Measurements from ENCODE around the gene C2CD5. TPM values are rescaled to one million over a fixed set of nuclear protein-coding genes. Genes with fewer than 3 reads are reported as not detected.

Gene C2CD5
- total RNA-seq, 1 experiment from 2014 or later = 35.4 TPM

GRCh38 chr12:22569253-22569652 lies 24.9 kb upstream of the C2CD5 start:
- no peak overlapping the region for H3T11ph ChIP-seq (ENCODE audit: low read length)
- no peak overlapping the region for H3K23ac ChIP-seq (ENCODE audit: insufficient read length, low read depth, low read length)
- no peak overlapping the region for H3K4ac ChIP-seq (ENCODE audit: low read depth, low read length)
- no peaks in the 10 kb centered on the region for H3K79me1 ChIP-seq (ENCODE audit: insufficient read depth, low read depth, low read length, poor library complexity, severe bottlenecking)
- TF ChIP-seq, protein P1, sequence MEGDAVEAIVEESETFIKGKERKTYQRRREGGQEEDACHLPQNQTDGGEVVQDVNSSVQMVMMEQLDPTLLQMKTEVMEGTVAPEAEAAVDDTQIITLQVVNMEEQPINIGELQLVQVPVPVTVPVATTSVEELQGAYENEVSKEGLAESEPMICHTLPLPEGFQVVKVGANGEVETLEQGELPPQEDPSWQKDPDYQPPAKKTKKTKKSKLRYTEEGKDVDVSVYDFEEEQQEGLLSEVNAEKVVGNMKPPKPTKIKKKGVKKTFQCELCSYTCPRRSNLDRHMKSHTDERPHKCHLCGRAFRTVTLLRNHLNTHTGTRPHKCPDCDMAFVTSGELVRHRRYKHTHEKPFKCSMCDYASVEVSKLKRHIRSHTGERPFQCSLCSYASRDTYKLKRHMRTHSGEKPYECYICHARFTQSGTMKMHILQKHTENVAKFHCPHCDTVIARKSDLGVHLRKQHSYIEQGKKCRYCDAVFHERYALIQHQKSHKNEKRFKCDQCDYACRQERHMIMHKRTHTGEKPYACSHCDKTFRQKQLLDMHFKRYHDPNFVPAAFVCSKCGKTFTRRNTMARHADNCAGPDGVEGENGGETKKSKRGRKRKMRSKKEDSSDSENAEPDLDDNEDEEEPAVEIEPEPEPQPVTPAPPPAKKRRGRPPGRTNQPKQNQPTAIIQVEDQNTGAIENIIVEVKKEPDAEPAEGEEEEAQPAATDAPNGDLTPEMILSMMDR (conservative IDR thresholded peaks at IDR 0.05) = no peak
- no peak overlapping the region for H2AFZ ChIP-seq (ENCODE audit: low read length)
- H4K8ac ChIP-seq (replicated peaks; ENCODE audit: insufficient read length, low read depth, low read length) = no peak overlapping the region
- no peaks in the 10 kb centered on the region for H4K20me1 ChIP-seq (ENCODE audit: control insufficient read depth, insufficient read depth, insufficient read length)
- no peak overlapping the region for H2BK120ac ChIP-seq (ENCODE audit: low read depth, low read length, poor library complexity, severe bottlenecking)
- no peak overlapping the region for H3K56ac ChIP-seq (ENCODE audit: insufficient read length, low read depth, low read length)
- Mint-ChIP-seq H3K4me3 (no peak overlapping the region), H3K36me3 (ENCODE audit: insufficient read depth in 1 of 3, low read depth in 3 of 3) (peaks cover 0 to 8% (median 0%) of the 10 kb centered on the region in 3 experiments; a peak in 2 of 7 replicates), H3K27ac (no peak overlapping the region), H3K27me3 (ENCODE audit: low read depth) (no peaks in the 10 kb centered on the region), H3K9me3 (peaks cover 0 to 6% of the 10 kb centered on the region in 2 experiments; a peak in 3 of 5 replicates), H3K4me1 (no peaks in the 10 kb centered on the region)
- no peaks in the 10 kb centered on the region for H3K79me2 ChIP-seq (ENCODE audit: insufficient read depth, low read length)
- no peak overlapping the region for H2BK15ac ChIP-seq (ENCODE audit: low read depth, low read length)
- no peak for DNase-seq
- H4K5ac ChIP-seq (ENCODE audit: insufficient read length, low read depth, low read length) = no peak overlapping the region
- H3K18ac ChIP-seq (ENCODE audit: insufficient read length, low read depth, low read length) = no peak overlapping the region
- no peak overlapping the region for H2BK12ac ChIP-seq (ENCODE audit: insufficient read length, low read depth, low read length)
- no peaks in the 10 kb centered on the region for H3K27me3 ChIP-seq (ENCODE audit: insufficient read depth, low read length)
- H2AK5ac ChIP-seq (ENCODE audit: insufficient read length, low read length) = no peak overlapping the region
- no peak overlapping the region for H3K9ac ChIP-seq (ENCODE audit: extremely low read depth, insufficient read length, low read length)
- H3K23me2 ChIP-seq (ENCODE audit: insufficient read length, low read depth, low read length, poor library complexity, severe bottlenecking) = no peaks in the 10 kb centered on the region
- H3K14ac ChIP-seq (ENCODE audit: insufficient read depth, low read length) = no peak overlapping the region
- no peak overlapping the region for H4K91ac ChIP-seq (ENCODE audit: insufficient read length, low read depth, low read length)
- H3K27ac ChIP-seq (ENCODE audit: insufficient read length, low read depth, low read length) = no peak overlapping the region
- H2BK20ac ChIP-seq (ENCODE audit: low read depth, low read length, poor library complexity, severe bottlenecking) = no peak overlapping the region
- H3K4me1 ChIP-seq (ENCODE audit: insufficient read depth, low read length) = no peaks in the 10 kb centered on the region
- H2BK5ac ChIP-seq (ENCODE audit: insufficient read length, low read length) = no peak overlapping the region
- no peaks in the 10 kb centered on the region for H3K9me3 ChIP-seq (ENCODE audit: control insufficient read depth, low read depth, low read length)
- H3K4me2 ChIP-seq (ENCODE audit: insufficient read depth, insufficient read length, low read length) = no peak overlapping the region
